ENCODE measurements around the gene PACC1. TPM values are rescaled to one million over a fixed set of nuclear protein-coding genes. Genes with fewer than 3 reads are reported as not detected.

The PACC1 gene
- total and polyA plus RNA-seq, 12 donors = 1.8 to 5.1 (median 2.4) TPM

GRCh38 chr1:212430416-212430815, 15.7 kb upstream of the PACC1 start:
- Histone ChIP-seq H3K36me3 (no peaks in the 10 kb centered on the region), H3K27ac (no peak overlapping the region), H3K4me1 (peaks cover 0 to 40% (median 20%) of the 10 kb centered on the region in 9 donors), H3K27me3 (no peaks in the 10 kb centered on the region), H3K9me3 (no peaks in the 10 kb centered on the region), H3K4me3 (no peak overlapping the region)
- 78 to 84% methylated on average over 2 of the region's 2 CpGs for WGBS, 2 donors
- no peak for ATAC-seq
- TF ChIP-seq CTCF (IDR thresholded peaks at IDR 0.05) = no peak
- DNase-seq = no peak
- intact Hi-C loops (cut with DNase I) = no loop called here

GRCh38 chr1:212428496-212428895, 13.8 kb upstream of the PACC1 start:
- 62 to 69% methylated on average over 5 of the region's 5 CpGs for WGBS, 2 donors
- intact Hi-C loops (cut with DNase I) = no loop called here
- Histone ChIP-seq H3K4me1 (peaks cover 0 to 26% (median 10%) of the 10 kb centered on the region in 9 donors), H3K27me3 (no peaks in the 10 kb centered on the region), H3K27ac (no peak overlapping the region), H3K9me3 (no peaks in the 10 kb centered on the region), H3K36me3 (no peaks in the 10 kb centered on the region), H3K4me3 (no peak overlapping the region)
- TF ChIP-seq CTCF (IDR thresholded peaks at IDR 0.05) = no peak
- no peak for ATAC-seq
- DNase-seq = no peak

GRCh38 chr1:212423879-212424278, 9.2 kb upstream of the PACC1 start:
- H3K9me3 ChIP-seq = no peaks in the 10 kb centered on the region
- no peaks in the 10 kb centered on the region for H3K4me1 ChIP-seq
- intact Hi-C loops (cut with DNase I) = no loop called here
- H3K36me3 ChIP-seq = no peaks in the 10 kb centered on the region
- H3K4me3 ChIP-seq = no peak overlapping the region
- TF ChIP-seq CTCF (IDR thresholded peaks at IDR 0.05) = no peak
- no peaks in the 10 kb centered on the region for H3K27me3 ChIP-seq
- WGBS, 2 donors = 80 to 88% methylated on average over 3 of the region's 3 CpGs
- ATAC-seq (no peak), DNase-seq (no peak)
- H3K27ac ChIP-seq = no peak overlapping the region

- TF ChIP-seq CTCF (IDR thresholded peaks at IDR 0.05) = no peak
These were observed 6.5 kb upstream of the PACC1 start for GRCh38 chr1:212421165-212421564.

More at GRCh38 chr1:212421165-212421564, 6.5 kb upstream of the PACC1 start:
- H3K4me1 ChIP-seq = no peaks in the 10 kb centered on the region
- no peak overlapping the region for H3K4me3 ChIP-seq
- no peaks in the 10 kb centered on the region for H3K27me3 ChIP-seq
- no peak for DNase-seq
- no peaks in the 10 kb centered on the region for H3K9me3 ChIP-seq
- no peak overlapping the region for H3K27ac ChIP-seq
- ATAC-seq = no peak
- no peaks in the 10 kb centered on the region for H3K36me3 ChIP-seq
- intact Hi-C loops (cut with DNase I) = no loop called here
- 75 to 81% methylated on average over 2 of the region's 2 CpGs for WGBS, 2 donors
